ENCODE measurements around the gene PDPK1.
"Not testable (repeated sequence)": the region's sequence is repeated elsewhere in the genome, so short reads cannot be mapped to it uniquely, and the experiment has no call there.

Gene PDPK1

GRCh38 chr16:2539192-2539844 is 1.5 kb downstream of the PDPK1 start:
- DNase-seq = not testable (repeated sequence)

DNA sequence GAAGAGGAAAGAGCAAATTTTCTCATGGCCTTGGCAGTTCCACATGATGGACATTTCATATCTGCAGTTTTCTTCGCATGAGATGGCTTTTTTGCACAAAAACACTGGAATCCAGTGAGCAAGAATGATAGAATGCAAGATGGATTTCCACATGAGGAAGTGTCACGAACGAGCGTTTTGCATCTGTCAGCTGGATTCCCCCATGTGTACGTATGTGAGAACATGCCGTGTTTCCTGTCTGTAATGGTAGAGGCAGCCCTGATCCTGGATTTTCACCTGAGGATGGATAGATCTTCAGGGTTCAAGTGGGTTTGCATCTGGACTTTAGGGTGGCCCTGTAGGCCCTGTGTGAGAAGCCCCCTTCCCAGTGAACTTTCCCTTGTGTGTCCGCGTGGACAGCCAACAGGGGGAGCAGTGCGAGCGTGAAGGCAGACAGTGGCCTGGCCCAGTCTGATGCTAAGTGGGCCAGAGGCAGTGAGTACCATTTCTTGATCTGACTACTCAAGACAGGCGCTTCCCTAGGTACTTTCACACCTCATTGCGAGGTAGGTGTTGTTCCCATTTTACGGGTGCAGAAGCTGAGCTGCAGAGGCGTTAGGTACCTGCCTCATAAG is 2.1 kb downstream of the PDPK1 start:
- peak in 15 of 51 donors; percentile 18 to 56 (median 35) for DNase-seq

DNA sequence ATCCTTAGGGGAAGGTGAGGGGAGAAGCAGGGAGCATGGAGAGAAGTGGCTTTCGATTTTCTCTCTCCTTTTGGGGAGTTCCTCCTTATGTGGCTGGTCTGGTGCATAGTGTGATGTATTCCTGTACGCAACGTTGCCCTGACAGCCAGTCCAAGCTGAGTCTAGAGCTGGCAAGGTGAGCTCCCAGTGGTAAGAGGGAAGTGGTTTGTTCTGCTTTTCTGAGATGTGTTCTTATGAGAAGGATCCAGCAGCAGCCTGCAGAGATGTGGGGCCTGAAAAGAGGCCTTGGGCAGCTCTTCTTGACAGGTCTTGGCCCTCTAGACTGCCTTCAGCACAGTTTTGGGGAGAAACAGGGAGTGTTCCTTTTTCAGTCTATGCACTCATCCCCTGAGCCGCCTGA is 3.1 kb downstream of the PDPK1 start:
- not testable (repeated sequence) for DNase-seq

GRCh38 chr16:2541409-2541808 is 3.6 kb downstream of the PDPK1 start:
- not testable (repeated sequence) for DNase-seq

DNA sequence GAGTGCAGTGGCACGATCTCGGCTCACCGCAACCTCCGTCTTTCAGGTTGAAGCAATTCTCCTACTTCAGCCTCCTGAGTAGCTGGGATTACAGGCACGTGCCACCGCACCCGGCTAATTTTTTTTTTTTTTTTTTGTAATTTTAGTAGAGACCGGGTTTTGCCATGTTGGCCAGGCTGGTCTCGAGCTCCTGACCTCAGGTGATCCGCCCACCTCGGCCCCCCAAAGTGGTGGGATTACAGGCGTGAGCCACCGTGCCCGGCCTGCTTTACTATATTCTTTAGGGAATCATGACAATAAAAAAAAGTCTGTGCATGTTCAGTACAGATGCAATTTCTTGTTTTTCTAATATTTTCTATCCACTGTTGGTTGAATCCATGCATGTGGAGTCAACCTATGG is 6.0 kb downstream of the PDPK1 start:
- DNase-seq = not testable (repeated sequence)

GRCh38 chr16:2550283-2550878 is 12.6 kb downstream of the PDPK1 start:
- not testable (repeated sequence) for DNase-seq

DNA sequence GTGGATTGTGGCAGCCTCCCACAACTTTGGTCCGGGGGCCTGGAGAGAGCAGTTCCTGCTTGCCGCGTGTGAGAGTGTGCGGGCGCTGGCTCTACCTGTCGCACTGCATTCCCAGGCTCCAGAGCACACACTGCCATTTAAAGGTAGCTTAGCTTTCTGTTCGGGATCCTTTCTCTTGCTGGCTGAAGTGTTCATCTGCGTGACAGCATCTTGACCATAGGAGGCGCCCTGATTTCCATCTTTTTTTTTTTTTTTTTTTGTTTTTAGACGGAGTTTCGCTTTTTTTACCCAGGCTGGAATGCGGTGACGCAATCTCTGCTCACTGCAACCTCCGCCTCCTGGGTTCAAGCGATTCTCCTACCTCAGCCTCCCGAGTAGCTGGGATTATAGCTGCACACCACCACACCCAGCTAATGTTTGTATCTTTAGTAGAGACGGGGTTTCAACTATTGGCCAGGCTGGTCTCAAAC is 13.6 kb downstream of the PDPK1 start:
- not testable (repeated sequence) for DNase-seq

GRCh38 chr16:2554709-2555425 is 17.0 kb downstream of the PDPK1 start:
- not testable (repeated sequence) for DNase-seq

GRCh38 chr16:2557150-2557549 is 19.3 kb downstream of the PDPK1 start:
- DNase-seq = not testable (repeated sequence)

DNA sequence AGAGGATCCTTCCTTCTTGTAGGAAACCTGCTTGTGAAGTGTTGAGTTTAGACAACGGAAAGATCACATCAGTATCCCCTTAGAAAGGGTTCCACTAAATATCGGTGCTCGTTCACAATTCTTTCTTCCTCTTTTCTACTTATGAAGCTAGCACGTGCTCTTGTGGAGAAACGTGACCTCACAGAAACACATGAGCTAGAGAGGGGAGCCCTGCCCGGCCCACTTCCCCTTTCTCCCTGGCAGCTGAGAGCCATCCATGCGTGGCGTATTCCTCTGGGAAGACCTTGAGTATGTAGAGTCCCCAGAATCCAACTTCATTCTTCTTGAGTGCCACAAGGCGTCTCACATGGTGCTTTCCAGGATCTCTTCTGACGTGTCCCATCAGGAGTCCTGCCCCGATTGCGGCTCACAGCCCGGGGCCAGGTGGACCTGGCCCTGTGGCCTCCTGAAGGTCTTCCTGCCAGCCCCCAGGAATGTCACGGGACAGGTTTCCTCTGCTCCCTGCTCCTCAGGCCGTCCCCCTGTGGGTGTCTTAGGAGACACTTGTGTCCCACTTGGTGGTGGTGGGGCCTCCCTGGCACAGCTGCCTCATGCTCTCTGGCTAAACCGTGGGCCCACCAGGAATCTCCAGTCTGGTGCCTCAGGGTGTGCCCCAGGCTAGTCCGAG is 22.4 kb downstream of the PDPK1 start:
- DNase-seq = not testable (repeated sequence)

- not testable (repeated sequence) for DNase-seq
Observed at GRCh38 chr16:2560798-2561133, 22.9 kb downstream of the PDPK1 start.

GRCh38 chr16:2567506-2567905 is 29.7 kb downstream of the PDPK1 start:
- DNase-seq = not testable (repeated sequence)

DNA sequence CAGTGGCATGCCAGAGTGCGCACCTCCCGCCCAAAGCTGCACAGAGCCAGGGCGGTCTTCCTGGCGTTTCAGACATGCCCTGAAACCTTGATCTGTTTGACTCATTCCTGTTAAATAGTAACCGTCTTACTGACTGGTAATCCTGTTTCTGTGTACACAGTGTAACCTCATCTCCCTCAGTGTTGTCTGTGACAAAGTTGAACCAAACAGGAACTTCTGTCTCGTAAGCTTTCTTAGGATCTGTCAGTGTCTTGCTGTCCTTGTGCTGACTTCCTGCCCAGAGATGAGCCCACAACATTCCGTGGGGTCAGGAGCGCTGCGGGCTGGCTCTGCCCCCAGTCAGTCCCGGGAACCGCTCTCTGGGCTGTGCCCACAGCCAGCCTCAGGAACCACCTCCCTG is 30.8 kb downstream of the PDPK1 start:
- DNase-seq = not testable (repeated sequence)

DNA sequence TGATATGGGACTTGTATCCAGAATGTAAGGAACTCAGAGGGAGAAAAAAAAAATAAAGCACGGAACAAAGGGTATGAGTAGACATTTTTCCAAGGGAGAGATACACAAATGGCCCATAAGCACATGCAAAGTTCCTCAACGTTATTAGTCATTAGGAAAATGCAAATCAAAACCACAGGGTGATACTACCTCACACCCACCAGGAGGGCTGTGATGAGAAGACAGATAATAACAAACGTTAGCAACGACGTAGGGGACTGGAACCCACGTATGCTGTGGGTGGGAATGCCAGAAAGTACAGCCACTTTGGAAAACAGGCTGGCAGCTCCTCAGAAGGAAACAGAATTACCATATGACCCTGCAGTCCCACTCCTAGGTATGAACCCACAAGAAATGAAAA is 34.9 kb downstream of the PDPK1 start:
- not testable (repeated sequence) for DNase-seq

DNA sequence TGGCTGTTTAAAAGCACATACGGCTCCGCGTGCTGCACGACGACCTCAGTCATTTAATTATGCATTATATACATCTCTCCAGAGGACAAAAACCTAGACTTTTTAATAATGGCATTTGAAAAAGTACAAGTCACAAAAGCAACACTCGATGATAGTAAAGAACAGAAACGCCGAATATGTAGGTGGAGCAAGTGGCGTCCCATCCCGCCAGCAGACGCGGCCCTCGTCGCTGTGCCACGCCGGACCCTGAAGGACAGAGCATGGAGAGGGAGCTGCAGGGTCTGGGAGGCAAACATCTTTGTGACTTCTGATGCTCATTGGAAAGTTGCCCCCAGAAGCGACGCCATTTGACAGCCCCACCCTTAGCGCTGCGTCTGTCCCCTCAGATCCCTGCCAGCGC is 38.0 kb downstream of the PDPK1 start:
- not testable (repeated sequence) for DNase-seq

- DNase-seq = not testable (repeated sequence)
Observed at GRCh38 chr16:2577044-2577443, 39.2 kb downstream of the PDPK1 start.

- not testable (repeated sequence) for DNase-seq
Observed at GRCh38 chr16:2578905-2579304, 41.1 kb downstream of the PDPK1 start.

- DNase-seq = not testable (repeated sequence)
Observed at GRCh38 chr16:2580143-2580542, 42.3 kb downstream of the PDPK1 start.

GRCh38 chr16:2580818-2581217 is 43.0 kb downstream of the PDPK1 start:
- not testable (repeated sequence) for DNase-seq

- peak in 5 of 51 donors; percentile 11 to 19 (median 15) for DNase-seq
Observed at GRCh38 chr16:2584729-2585650, 47.2 kb downstream of the PDPK1 start.
